OCI-LY3 (cell line): ENCODE data around the gene CRMP1.

Experiments
- CTCF ChIP-seq: fragments of 200-600, 300-600 bp; sonication (generic); IDR thresholded peaks from 2 replicates; pipeline ENCODE4 v1.5.1; 2014; ENCODE audit warnings: antibody characterized with exemption, low read length, low read depth
- EZH2phosphoT487 ChIP-seq: fragments of 200-600 bp; shearing (Covaris generic); IDR thresholded peaks from 2 replicates; pipeline ENCODE4 v1.6.1; 2018; ENCODE audit warnings: antibody characterized with exemption, mixed run types, low read depth

GRCh38 chr4:5928844-5929420 is 36.0 kb upstream of the CRMP1 start:
- no peak for TF ChIP-seq CTCF
- TF ChIP-seq EZH2phosphoT487: no peak
